Hair follicular keratinocyte (primary cell): ENCODE measurements around the gene APEH. TPM values are rescaled to one million over a fixed set of nuclear protein-coding genes. Genes with fewer than 3 reads are reported as not detected.

Experiments used
- total RNA-seq: library from RNA; depleted of rRNA; stranded (reverse); fragments of >200 nt; gene quantifications from 2 replicates; pipeline ENCODE4 v1.2.3, GENCODE V29; 2015

APEH gene
- 176 and 220 TPM in 2 replicates for total RNA-seq

DNA sequence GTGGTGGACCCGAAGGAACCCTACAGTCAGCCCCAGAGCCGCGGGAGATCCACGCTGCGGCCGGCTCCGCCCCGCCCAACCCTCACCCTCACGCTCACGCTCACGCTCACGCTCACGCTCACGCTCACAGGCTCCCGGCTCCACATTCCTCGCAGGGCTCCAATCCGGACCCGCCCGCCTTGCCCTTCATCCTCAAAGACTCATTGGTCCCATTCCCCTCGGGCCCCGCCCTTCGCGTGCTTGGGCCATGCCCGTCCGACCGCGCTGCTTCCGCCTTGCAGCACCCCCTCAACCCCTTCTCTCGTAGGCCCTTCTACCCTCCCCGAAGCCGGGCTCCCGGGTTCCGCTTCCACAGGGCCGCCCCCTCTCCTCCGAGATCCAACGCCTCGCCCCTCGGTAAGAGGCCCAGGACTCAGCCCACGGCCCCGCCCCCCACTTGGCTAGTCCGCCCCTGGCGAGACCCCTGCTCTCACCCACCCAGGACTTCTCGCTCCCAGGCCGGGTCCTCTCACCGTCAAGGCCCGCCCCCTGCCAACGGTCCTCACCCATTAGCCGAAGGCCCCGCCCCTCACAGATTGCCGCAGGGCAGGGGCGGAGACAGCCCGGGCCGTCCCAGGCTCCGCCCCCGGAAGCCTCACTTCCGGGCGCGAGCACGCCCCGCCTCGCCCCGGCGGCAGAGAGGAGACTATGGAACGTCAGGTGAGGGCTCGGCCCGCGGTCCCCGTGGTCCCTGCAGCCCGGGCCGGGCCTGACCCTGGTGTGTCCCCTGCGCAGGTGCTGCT is at the start of gene APEH:
Gene APEH, plus strand, starts transcription at position 637 of the 782 bp plus-strand sequence. Its CDS starts 51 bp downstream, at position 688.

GRCh38 chr3:49689046-49689907 is 15.1 kb downstream of the APEH start, which contains the start of the genes MST1 and RNF123:
TSS of gene MST1 (minus strand) at chr3:49689474. CDS start at chr3:49688691, 783 bp downstream.
TSS of gene RNF123 (plus strand) at chr3:49689557. CDS start at chr3:49691166, 1,609 bp downstream.

GRCh38 chr3:49719214-49719884 is 45.2 kb downstream of the APEH start, which contains the start of gene AMIGO3:
TSS of gene AMIGO3 (minus strand) at chr3:49719684. CDS start at chr3:49719465, 219 bp downstream.

GRCh38 chr3:49723628-49724551 is 49.7 kb downstream of the APEH start, which contains the start of gene GMPPB:
TSS of gene GMPPB (minus strand) at chr3:49723951. CDS start at chr3:49723726, 225 bp downstream.

Other genes starting within 250 kb of the APEH start
- 2.7 and 6.2 TPM in 2 replicates for gene NICN1, start 245.0 kb upstream of the APEH start, total RNA-seq
- 49.1 and 49.3 TPM in 2 replicates for gene DAG1, start 204.1 kb upstream of the APEH start, total RNA-seq
- under 0.01 and 0.08 TPM in 2 replicates for gene BSN, start 119.9 kb upstream of the APEH start, total RNA-seq
- gene MST1, start 15.1 kb downstream of the APEH start, total RNA-seq, result 2.4 and 6.2 TPM in 2 replicates
- gene RNF123, start 15.2 kb downstream of the APEH start, total RNA-seq, result 21.1 and 22.8 TPM in 2 replicates
- gene AMIGO3, start 45.3 kb downstream of the APEH start, total RNA-seq, result not detected in 2 replicates
- 49.7 and 82.6 TPM in 2 replicates for gene GMPPB, start 49.6 kb downstream of the APEH start, total RNA-seq
- gene IP6K1, start 112.2 kb downstream of the APEH start, total RNA-seq, result 16.4 and 19.9 TPM in 2 replicates
- not detected in 2 replicates for gene CDHR4, start 125.5 kb downstream of the APEH start, total RNA-seq
- 26.6 and 28.2 TPM in 2 replicates for gene INKA1, start 128.9 kb downstream of the APEH start, total RNA-seq
- 1.1 and 1.8 TPM in 2 replicates for gene UBA7, start 139.6 kb downstream of the APEH start, total RNA-seq
- 5.5 and 14.1 TPM in 2 replicates for gene TRAIP, start 182.2 kb downstream of the APEH start, total RNA-seq
- gene CAMKV, start 195.6 kb downstream of the APEH start, total RNA-seq, result not detected in 2 replicates
- gene MST1R, start 229.5 kb downstream of the APEH start, total RNA-seq, result 17.8 and 21.9 TPM in 2 replicates